Type B pancreatic cell (in vitro differentiated cells): ENCODE measurements around the gene NDUFC1. TPM values are rescaled to one million over a fixed set of nuclear protein-coding genes. Genes with fewer than 3 reads are reported as not detected.
"Not testable (repeated sequence)": the region's sequence is repeated elsewhere in the genome, so short reads cannot be mapped to it uniquely, and the experiment has no call there.

Experiments used
- DNase-seq: peaks from one replicate; pipeline ENCODE4 v3.0.0; 2021; ENCODE audit warnings: mixed read lengths; ENCODE audit not compliant: unreplicated experiment; ENCODE audit errors: extremely low spot score
- H3K27ac Mint-ChIP-seq: 2 replicates; pipeline ENCODE4 v1.8.0; 2021; ENCODE audit warnings: mild to moderate bottlenecking, mixed read lengths
- H3K27me3 Mint-ChIP-seq: 2 replicates; pipeline ENCODE4 v1.8.0; 2021; ENCODE audit warnings: mixed read lengths
- H3K36me3 Mint-ChIP-seq: 2 replicates; pipeline ENCODE4 v1.8.0; 2021; ENCODE audit warnings: mixed read lengths
- H3K4me1 Mint-ChIP-seq: one replicate; pipeline ENCODE4 v1.8.0; 2021; ENCODE audit warnings: mixed read lengths; ENCODE audit not compliant: unreplicated experiment
- H3K4me3 Mint-ChIP-seq: 2 replicates; pipeline ENCODE4 v1.8.0; 2021; ENCODE audit warnings: mild to moderate bottlenecking, mixed read lengths
- H3K9me3 Mint-ChIP-seq: 2 replicates; pipeline ENCODE4 v1.8.0; 2021; ENCODE audit warnings: mixed read lengths
- total RNA-seq: library from RNA; stranded (reverse); gene quantifications from 2 replicates; pipeline ENCODE4 v1.2.1, GENCODE V29; 2021; ENCODE audit warnings: low replicate concordance
- TF ChIP-seq, protein P1 (sequence below): fragments of 200-600 bp; sonication (generic); conservative IDR thresholded peaks from 2 replicates; pipeline ENCODE4 v1.5.0; 2021; ENCODE audit warnings: antibody characterized with exemption, mild to moderate bottlenecking

The NDUFC1 gene
- total RNA-seq, 1 donor from 2014 or later, result 47.2 TPM

DNA sequence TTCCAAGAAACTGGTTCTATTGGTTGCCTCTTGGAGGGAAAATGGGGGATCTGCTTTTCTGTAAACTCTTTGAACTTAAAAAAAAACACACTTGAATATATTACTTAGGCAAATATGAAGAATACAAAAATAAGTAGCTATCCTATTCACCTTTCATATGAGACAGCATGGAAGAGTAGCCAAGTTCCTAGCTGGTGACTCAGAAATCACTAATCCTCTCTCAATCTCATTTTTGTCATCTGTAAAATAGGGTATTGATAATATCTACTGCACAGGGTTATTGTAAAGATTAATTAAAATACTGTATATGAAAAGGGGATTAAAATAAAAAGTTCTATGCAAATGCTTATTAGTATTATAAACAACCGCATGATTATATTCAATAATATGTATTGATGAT lies 35.0 kb downstream of the NDUFC1 start:
- Mint-ChIP-seq H3K36me3 (no peaks in the 10 kb centered on the region), H3K27me3 (no peaks in the 10 kb centered on the region), H3K27ac (no peak overlapping the region), H3K4me1 (peaks cover 13% of the 10 kb centered on the region), H3K9me3 (no peaks in the 10 kb centered on the region), H3K4me3 (peak overlapping the region; percentile 81)
- no peak for DNase-seq
- TF ChIP-seq, protein P1, sequence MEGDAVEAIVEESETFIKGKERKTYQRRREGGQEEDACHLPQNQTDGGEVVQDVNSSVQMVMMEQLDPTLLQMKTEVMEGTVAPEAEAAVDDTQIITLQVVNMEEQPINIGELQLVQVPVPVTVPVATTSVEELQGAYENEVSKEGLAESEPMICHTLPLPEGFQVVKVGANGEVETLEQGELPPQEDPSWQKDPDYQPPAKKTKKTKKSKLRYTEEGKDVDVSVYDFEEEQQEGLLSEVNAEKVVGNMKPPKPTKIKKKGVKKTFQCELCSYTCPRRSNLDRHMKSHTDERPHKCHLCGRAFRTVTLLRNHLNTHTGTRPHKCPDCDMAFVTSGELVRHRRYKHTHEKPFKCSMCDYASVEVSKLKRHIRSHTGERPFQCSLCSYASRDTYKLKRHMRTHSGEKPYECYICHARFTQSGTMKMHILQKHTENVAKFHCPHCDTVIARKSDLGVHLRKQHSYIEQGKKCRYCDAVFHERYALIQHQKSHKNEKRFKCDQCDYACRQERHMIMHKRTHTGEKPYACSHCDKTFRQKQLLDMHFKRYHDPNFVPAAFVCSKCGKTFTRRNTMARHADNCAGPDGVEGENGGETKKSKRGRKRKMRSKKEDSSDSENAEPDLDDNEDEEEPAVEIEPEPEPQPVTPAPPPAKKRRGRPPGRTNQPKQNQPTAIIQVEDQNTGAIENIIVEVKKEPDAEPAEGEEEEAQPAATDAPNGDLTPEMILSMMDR, result no peak

DNA sequence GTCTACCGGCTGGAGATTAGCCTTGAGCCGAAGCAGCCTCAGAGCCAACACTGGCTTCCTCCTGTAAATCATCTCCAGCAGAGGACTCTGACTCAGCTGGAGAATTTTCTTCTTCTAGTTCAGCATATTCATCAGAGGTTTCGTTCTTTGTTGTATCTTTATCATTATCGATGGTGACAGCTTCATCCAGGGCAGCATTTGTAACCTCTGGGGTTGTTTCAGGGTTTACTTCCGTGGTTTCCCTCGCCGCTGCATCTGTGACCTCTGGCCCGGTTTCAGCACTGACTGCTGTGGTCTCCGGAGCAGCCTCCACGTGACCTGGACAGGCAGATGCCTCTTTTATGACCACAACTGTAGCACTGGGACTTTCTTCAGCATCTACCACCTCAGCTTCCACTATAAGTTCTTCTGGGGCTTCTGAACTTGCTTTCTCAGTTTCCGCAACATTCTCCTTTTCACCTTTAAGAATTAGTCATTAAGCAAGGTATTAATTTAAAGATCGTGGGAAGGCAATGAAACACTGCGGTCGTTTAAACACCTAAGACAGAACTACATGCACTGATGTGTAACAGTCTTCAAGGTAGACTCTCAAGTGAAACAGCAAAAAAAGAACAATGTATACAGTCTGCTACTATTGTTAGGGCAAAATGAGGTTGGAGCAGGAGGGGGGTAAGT lies 35.6 kb downstream of the NDUFC1 start:
- peaks cover 13% of the 10 kb centered on the region for H3K4me1 Mint-ChIP-seq
- H3K27me3 Mint-ChIP-seq, result no peaks in the 10 kb centered on the region
- TF ChIP-seq, protein P1, result no peak
- peak overlapping the region; percentile 81 for H3K4me3 Mint-ChIP-seq
- H3K36me3 Mint-ChIP-seq, result no peaks in the 10 kb centered on the region
- no peaks in the 10 kb centered on the region for H3K9me3 Mint-ChIP-seq
- H3K27ac Mint-ChIP-seq, result peak overlapping the region; percentile 75
- no peak for DNase-seq

DNA sequence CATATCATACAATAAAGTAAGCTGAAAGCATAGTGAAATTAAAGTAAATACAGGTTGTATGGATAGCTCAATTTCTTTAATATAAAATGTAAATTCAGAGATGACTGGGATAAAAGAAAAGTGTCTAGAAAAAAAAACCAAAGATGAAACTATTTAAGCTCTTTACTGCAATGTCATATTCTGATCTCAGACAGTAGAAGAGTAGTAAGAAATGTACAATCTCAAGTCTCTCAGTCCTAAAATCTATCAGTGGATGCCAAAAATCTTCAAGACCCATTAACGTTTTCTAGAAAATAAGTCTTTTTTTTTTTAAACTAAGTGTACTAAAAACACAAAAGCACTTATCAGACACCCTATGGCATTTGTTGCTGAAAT lies 36.1 kb downstream of the NDUFC1 start:
- peaks cover 13% of the 10 kb centered on the region for H3K4me1 Mint-ChIP-seq
- peak overlapping the region; percentile 81 for H3K4me3 Mint-ChIP-seq
- no peaks in the 10 kb centered on the region for H3K36me3 Mint-ChIP-seq
- no peaks in the 10 kb centered on the region for H3K9me3 Mint-ChIP-seq
- TF ChIP-seq, protein P1, result no peak
- H3K27me3 Mint-ChIP-seq, result no peaks in the 10 kb centered on the region
- peak overlapping the region; percentile 75 for H3K27ac Mint-ChIP-seq
- no peak for DNase-seq

DNA sequence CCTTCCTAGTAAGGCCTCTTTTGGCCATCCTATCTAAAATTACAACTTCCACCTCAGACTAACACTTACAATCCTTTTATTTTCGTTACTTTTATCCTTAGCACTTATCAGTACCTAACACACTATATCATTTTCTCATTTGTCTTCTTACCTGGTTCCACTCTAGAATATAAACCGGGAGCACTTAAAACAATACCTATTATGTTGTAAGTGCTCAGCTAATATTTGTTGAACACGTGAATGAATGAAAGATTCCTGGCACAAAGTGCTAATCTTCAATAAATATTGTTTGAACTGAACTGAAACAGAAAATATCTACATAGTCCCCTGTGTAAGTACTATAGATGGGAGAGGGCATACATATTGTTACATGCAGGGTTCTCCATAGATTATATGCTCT lies 36.6 kb downstream of the NDUFC1 start:
- no peak for DNase-seq
- no peak overlapping the region for H3K27ac Mint-ChIP-seq
- TF ChIP-seq, protein P1, result no peak

DNA sequence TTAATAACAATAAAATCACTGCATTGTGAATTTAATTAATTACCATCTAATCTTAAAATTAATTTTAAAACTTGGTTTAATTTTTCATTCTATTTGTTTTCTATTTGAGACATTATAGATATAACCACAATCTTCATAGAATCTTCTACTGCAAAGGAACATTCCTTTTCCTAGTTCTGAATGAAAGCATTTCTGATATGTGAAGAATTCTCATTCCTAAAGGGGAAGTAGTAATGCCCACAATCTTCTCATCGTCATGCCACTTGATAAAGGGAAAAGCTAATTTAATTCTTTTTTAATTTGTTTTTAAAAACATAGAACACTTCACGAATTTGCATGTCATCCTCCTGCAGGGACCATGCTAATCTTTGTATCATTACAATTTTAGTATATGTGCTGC lies 45.9 kb downstream of the NDUFC1 start:
- H3K4me1 Mint-ChIP-seq, result no peaks in the 10 kb centered on the region
- no peaks in the 10 kb centered on the region for H3K9me3 Mint-ChIP-seq
- DNase-seq, result no peak
- H3K27ac Mint-ChIP-seq, result no peak overlapping the region
- H3K27me3 Mint-ChIP-seq, result no peaks in the 10 kb centered on the region
- H3K36me3 Mint-ChIP-seq, result no peaks in the 10 kb centered on the region
- H3K4me3 Mint-ChIP-seq, result no peak overlapping the region
- TF ChIP-seq, protein P1, result no peak

More for the DNA sequence above, 36.6 kb downstream of the NDUFC1 start:
- no peaks in the 10 kb centered on the region for H3K27me3 Mint-ChIP-seq
- H3K4me1 Mint-ChIP-seq, result peaks cover 13% of the 10 kb centered on the region
- H3K9me3 Mint-ChIP-seq, result no peaks in the 10 kb centered on the region
- H3K4me3 Mint-ChIP-seq, result no peak overlapping the region
- H3K36me3 Mint-ChIP-seq, result no peaks in the 10 kb centered on the region

DNA sequence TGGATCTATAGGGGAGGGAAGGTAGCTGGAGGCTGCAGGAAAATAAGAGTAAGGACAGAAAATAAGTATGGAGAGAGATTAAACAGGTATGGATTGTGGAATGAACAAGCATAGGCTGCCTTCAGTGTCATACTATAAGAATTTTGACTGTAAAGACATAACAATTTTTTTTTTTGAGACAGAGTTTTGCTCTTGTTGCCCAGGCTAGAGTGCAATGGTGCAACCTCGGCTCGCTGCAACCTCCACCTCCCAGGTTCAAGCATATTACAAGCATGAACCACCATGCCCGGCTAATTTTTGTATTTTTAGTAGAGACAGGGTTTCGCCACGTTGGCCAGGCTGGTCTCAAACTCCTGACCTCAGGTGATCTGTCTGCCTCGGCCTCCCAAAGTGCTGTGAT lies 46.7 kb downstream of the NDUFC1 start:
- not testable (repeated sequence) for H3K36me3 Mint-ChIP-seq, H3K4me3 Mint-ChIP-seq, H3K4me1 Mint-ChIP-seq, DNase-seq, H3K27me3 Mint-ChIP-seq, H3K27ac Mint-ChIP-seq, H3K9me3 Mint-ChIP-seq
